ENCODE measurements around the gene KMT2C.

Gene KMT2C

GRCh38 chr7:152117356-152117755 lies 318.4 kb downstream of the KMT2C start:
- Histone ChIP-seq H3F3A (ENCODE audit: insufficient read depth) (no peaks in the 10 kb centered on the region), H3K27ac (ENCODE audit: low read depth, low read length) (no peak overlapping the region), H2AFZ (ENCODE audit: low read depth, low read length, severe bottlenecking) (no peak overlapping the region), H3K4me3 (ENCODE audit: insufficient read depth, low read length, poor library complexity, severe bottlenecking) (no peak overlapping the region), H3K27me3 (ENCODE audit: low read length) (no peaks in the 10 kb centered on the region), H3K4me2 (ENCODE audit: low read depth, low read length, poor library complexity, severe bottlenecking) (no peak overlapping the region), H3K9me3 (ENCODE audit: insufficient read depth, low read length) (no peaks in the 10 kb centered on the region), H3K9me2 (replicated peaks; ENCODE audit: insufficient read depth, low read length) (no peaks in the 10 kb centered on the region), H3K36me3 (ENCODE audit: low read length) (peaks cover 3% of the 10 kb centered on the region), H4K20me1 (ENCODE audit: low read depth, low read length) (no peaks in the 10 kb centered on the region), H3K79me2 (ENCODE audit: insufficient read depth, low read length) (no peaks in the 10 kb centered on the region), H3K9ac (ENCODE audit: low read length) (no peak overlapping the region)
- no peak for TF ChIP-seq CTCF (IDR thresholded peaks at IDR 0.05; ENCODE audit: insufficient read depth, low read length, poor library complexity, severe bottlenecking)
- no peak for TF ChIP-seq EZH2phosphoT487 (conservative IDR thresholded peaks at IDR 0.05; ENCODE audit: low read length)

DNA sequence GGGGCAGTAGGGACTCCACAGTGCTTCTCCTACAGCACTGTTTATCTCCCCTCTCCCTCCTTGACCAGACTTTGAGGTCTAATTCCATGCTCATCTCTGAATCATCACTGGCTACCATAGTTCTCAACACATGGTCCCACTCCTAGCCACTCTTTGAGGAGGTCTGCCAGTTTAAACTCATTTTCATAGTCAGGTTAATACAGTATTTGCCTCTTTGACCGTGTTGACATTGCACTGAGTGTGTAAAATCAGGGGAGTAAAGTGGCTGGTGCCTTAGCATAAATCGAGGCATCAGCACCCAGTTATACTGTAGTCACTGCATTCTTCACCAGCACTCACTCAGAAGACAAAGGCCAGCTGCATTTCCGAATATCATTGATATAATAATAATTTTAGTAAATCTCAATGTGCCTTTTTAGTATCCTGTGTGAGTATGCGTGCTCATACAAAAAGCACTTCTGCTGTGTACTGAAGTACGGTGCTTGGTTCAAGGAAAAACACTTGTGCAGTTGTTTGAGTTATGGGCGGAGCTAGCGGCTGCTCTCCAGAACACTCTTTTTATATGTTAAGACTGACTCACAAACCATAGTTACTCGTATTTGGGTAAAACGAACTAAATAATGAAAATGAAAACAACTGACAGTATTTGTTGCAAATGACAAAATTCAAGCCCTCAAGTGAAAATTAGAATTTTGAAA lies 320.6 kb downstream of the KMT2C start:
- TF ChIP-seq CTCF (IDR thresholded peaks at IDR 0.05; ENCODE audit: insufficient read depth, low read length, poor library complexity, severe bottlenecking) (no peak), EZH2phosphoT487 (conservative IDR thresholded peaks at IDR 0.05; ENCODE audit: low read length) (no peak)
- no peaks in the 10 kb centered on the region; the same call in 1 of the 2 replicates for H3K36me3 ChIP-seq (ENCODE audit: low read length)
- H3K4me2 ChIP-seq (ENCODE audit: low read depth, low read length, poor library complexity, severe bottlenecking): no peak overlapping the region
- H4K20me1 ChIP-seq (ENCODE audit: low read depth, low read length): no peaks in the 10 kb centered on the region
- H3K27ac ChIP-seq (ENCODE audit: low read depth, low read length): no peak overlapping the region
- no peak overlapping the region for H3K9ac ChIP-seq (ENCODE audit: low read length)
- H3K9me2 ChIP-seq (replicated peaks; ENCODE audit: insufficient read depth, low read length): no peaks in the 10 kb centered on the region
- H3K4me3 ChIP-seq (ENCODE audit: insufficient read depth, low read length, poor library complexity, severe bottlenecking): no peak overlapping the region
- H3K27me3 ChIP-seq (ENCODE audit: low read length): no peaks in the 10 kb centered on the region
- H2AFZ ChIP-seq (ENCODE audit: low read depth, low read length, severe bottlenecking): no peak overlapping the region
- no peaks in the 10 kb centered on the region for H3F3A ChIP-seq (ENCODE audit: insufficient read depth)
- no peaks in the 10 kb centered on the region for H3K9me3 ChIP-seq (ENCODE audit: insufficient read depth, low read length)
- no peaks in the 10 kb centered on the region for H3K79me2 ChIP-seq (ENCODE audit: insufficient read depth, low read length)

GRCh38 chr7:152112829-152113228 lies 323.0 kb downstream of the KMT2C start:
- H4K20me1 ChIP-seq (ENCODE audit: low read depth, low read length): no peaks in the 10 kb centered on the region
- no peak overlapping the region for H3K4me3 ChIP-seq (ENCODE audit: insufficient read depth, low read length, poor library complexity, severe bottlenecking)
- no peaks in the 10 kb centered on the region for H3K79me2 ChIP-seq (ENCODE audit: insufficient read depth, low read length)
- no peak overlapping the region for H3K9ac ChIP-seq (ENCODE audit: low read length)
- H3K9me3 ChIP-seq (ENCODE audit: insufficient read depth, low read length): no peaks in the 10 kb centered on the region
- H2AFZ ChIP-seq (ENCODE audit: low read depth, low read length, severe bottlenecking): no peak overlapping the region
- no peak overlapping the region for H3K27ac ChIP-seq (ENCODE audit: low read depth, low read length)
- no peaks in the 10 kb centered on the region for H3F3A ChIP-seq (ENCODE audit: insufficient read depth)
- H3K9me2 ChIP-seq (replicated peaks; ENCODE audit: insufficient read depth, low read length): no peaks in the 10 kb centered on the region
- TF ChIP-seq CTCF (IDR thresholded peaks at IDR 0.05; ENCODE audit: insufficient read depth, low read length, poor library complexity, severe bottlenecking) (no peak), EZH2phosphoT487 (conservative IDR thresholded peaks at IDR 0.05; ENCODE audit: low read length) (no peak)
- H3K4me2 ChIP-seq (ENCODE audit: low read depth, low read length, poor library complexity, severe bottlenecking): no peak overlapping the region
- H3K27me3 ChIP-seq (ENCODE audit: low read length): no peaks in the 10 kb centered on the region
- no peaks in the 10 kb centered on the region; the same call in 1 of the 2 replicates for H3K36me3 ChIP-seq (ENCODE audit: low read length)
